MM.1S (cell line): Measurements from ENCODE around the gene ZNF280D.

Experiments used
- DNase-seq: peaks from one replicate; pipeline ENCODE4 v3.0.0-alpha.2; 2015
- H2AFZ ChIP-seq: fragments of 300-600 bp; sonication (generic); 2 replicates; pipeline ENCODE4 v1.6.0; 2016; ENCODE audit warnings: antibody characterized with exemption, low read length
- H3F3A ChIP-seq: fragments of 300-600 bp; sonication (generic); 2 replicates; pipeline ENCODE4 v1.6.1; 2016; ENCODE audit warnings: mild to moderate bottlenecking, antibody characterized with exemption, low read length, moderate library complexity, mixed read lengths; ENCODE audit not compliant: insufficient read depth
- H3K27ac ChIP-seq: fragments of 300-600 bp; sonication (generic); 2 replicates; pipeline ENCODE4 v1.5.1; 2016; ENCODE audit warnings: mild to moderate bottlenecking, low read length
- H3K27me3 ChIP-seq: fragments of 300-600 bp; sonication (generic); replicated peaks from 2 replicates; pipeline ENCODE4 v1.6.0; 2016; ENCODE audit warnings: low read length; ENCODE audit not compliant: insufficient read depth
- H3K36me3 ChIP-seq: fragments of 300-600 bp; sonication (generic); replicated peaks from 2 replicates; pipeline ENCODE4 v1.6.1; 2016; ENCODE audit warnings: mild to moderate bottlenecking, low read length, mixed read lengths; ENCODE audit not compliant: insufficient read depth
- H3K4me1 ChIP-seq: fragments of 300-600 bp; sonication (generic); 2 replicates; pipeline ENCODE4 v1.6.1; 2016; ENCODE audit warnings: low read length, mixed read lengths
- H3K4me2 ChIP-seq: fragments of 300-600 bp; sonication (generic); 2 replicates; pipeline ENCODE4 v1.6.0; 2016; ENCODE audit warnings: low read depth, low read length
- H3K4me3 ChIP-seq: fragments of 300-600 bp; sonication (generic); 2 replicates; pipeline ENCODE4 v1.5.1; 2016; ENCODE audit warnings: low read length, mixed read lengths
- H3K79me2 ChIP-seq: fragments of 300-600 bp; sonication (generic); 2 replicates; pipeline ENCODE4 v1.6.1; 2016; ENCODE audit warnings: mixed run types, low read length, mixed read lengths
- H3K9ac ChIP-seq: fragments of 300-600 bp; sonication (generic); 2 replicates; pipeline ENCODE4 v1.6.1; 2016; ENCODE audit warnings: low read length, mixed read lengths
- H3K9me2 ChIP-seq: fragments of 300-600 bp; sonication (generic); replicated peaks from 2 replicates; pipeline ENCODE4 v1.6.1; 2016; ENCODE audit warnings: mild to moderate bottlenecking, low read length, mixed read lengths; ENCODE audit not compliant: insufficient read depth
- H3K9me3 ChIP-seq: fragments of 300-600 bp; sonication (generic); replicated peaks from 2 replicates; pipeline ENCODE4 v1.6.1; 2016; ENCODE audit warnings: mild to moderate bottlenecking, low read length, mixed read lengths; ENCODE audit not compliant: insufficient read depth
- H4K20me1 ChIP-seq: fragments of 300-600 bp; sonication (generic); 2 replicates; pipeline ENCODE4 v1.6.1; 2016; ENCODE audit warnings: mild to moderate bottlenecking, low read length, moderate library complexity, mixed read lengths; ENCODE audit not compliant: insufficient read depth
- EZH2 ChIP-seq: fragments of 300-600 bp; sonication (generic); optimal IDR thresholded peaks from 2 replicates; pipeline ENCODE3; 2017; ENCODE audit warnings: low read depth, mild to moderate bottlenecking, antibody characterized with exemption, low read length, mixed read lengths
- EZH2phosphoT487 ChIP-seq: fragments of 300-600 bp; sonication (generic); IDR thresholded peaks from 2 replicates; pipeline ENCODE4 v1.6.1; 2018; ENCODE audit warnings: antibody characterized with exemption, low read length
- TF ChIP-seq, protein P1 (sequence below): fragments of 300-600 bp; sonication (generic); IDR thresholded peaks from 2 replicates; pipeline ENCODE4 v1.5.1; 2016; ENCODE audit warnings: antibody characterized with exemption, low read length, mixed read lengths

Gene ZNF280D

DNA sequence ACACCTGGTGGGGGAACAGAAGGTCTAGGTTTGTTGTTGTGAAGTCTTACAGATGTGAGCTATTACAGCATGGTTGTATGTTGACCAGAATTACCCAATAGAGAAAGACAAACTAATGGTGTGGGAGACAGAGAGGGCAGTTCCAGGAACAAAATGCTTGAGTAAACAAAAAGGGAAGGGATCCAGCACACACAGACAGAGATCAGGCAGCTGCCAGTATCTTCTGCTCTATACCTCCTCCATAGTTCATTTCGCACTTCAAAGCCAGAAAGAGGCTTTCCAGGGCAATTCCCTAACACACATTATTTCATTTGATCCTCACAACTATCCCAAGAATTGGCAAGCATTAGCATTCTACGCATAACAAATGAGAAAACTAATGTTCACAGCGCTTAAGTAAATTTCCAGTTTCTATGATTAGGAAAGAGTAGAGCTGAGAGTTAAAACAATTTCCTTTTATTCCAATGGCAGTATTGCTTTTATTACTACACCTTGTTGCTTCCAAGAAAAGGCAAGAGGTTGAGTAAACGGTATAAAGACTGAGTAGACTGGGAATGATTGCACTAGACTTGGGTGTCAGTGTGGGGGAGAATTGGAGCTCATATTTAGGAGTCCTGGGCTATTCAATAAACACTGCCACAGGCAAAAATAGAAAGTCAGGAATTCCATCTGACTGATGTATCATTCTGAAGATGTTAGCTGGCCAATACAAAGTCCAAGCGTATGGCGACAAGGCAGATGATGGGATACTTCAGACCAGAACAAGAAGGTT lies 39.7 kb upstream of the ZNF280D start:
- TF ChIP-seq EZH2phosphoT487, result no peak
- TF ChIP-seq, protein P1, sequence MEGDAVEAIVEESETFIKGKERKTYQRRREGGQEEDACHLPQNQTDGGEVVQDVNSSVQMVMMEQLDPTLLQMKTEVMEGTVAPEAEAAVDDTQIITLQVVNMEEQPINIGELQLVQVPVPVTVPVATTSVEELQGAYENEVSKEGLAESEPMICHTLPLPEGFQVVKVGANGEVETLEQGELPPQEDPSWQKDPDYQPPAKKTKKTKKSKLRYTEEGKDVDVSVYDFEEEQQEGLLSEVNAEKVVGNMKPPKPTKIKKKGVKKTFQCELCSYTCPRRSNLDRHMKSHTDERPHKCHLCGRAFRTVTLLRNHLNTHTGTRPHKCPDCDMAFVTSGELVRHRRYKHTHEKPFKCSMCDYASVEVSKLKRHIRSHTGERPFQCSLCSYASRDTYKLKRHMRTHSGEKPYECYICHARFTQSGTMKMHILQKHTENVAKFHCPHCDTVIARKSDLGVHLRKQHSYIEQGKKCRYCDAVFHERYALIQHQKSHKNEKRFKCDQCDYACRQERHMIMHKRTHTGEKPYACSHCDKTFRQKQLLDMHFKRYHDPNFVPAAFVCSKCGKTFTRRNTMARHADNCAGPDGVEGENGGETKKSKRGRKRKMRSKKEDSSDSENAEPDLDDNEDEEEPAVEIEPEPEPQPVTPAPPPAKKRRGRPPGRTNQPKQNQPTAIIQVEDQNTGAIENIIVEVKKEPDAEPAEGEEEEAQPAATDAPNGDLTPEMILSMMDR, result no peak
- no peak for TF ChIP-seq EZH2
- Histone ChIP-seq H3K9me3 (no peaks in the 10 kb centered on the region), H3K4me1 (peaks cover 12% of the 10 kb centered on the region), H4K20me1 (no peaks in the 10 kb centered on the region), H3K4me2 (no peak overlapping the region), H3K4me3 (no peak overlapping the region), H3K36me3 (no peaks in the 10 kb centered on the region), H3K27ac (no peak overlapping the region), H2AFZ (no peak overlapping the region), H3K79me2 (no peaks in the 10 kb centered on the region), H3F3A (peaks cover 4% of the 10 kb centered on the region; the same call in 1 of the 2 replicates), H3K27me3 (no peaks in the 10 kb centered on the region), H3K9ac (no peak overlapping the region), H3K9me2 (no peaks in the 10 kb centered on the region)
- DNase-seq, result no peak

DNA sequence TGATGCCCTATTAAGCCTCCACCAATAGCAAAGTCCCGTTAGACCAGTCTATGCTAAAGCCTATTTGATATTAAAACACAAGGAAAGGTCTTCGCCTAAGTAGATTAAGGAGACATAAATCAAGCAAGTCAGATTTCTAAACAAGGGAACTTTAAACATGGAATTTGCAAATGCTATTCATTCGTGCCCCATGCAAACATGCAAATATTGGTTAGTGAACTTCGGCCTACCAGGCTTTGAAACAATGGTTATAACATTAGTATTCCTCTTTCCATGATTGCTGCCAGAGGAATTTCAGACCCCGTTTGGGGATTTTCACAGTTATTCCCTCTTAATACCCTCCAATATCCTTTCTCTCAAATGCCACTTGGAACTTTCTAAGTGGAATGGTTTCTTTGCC lies 36.9 kb upstream of the ZNF280D start:
- Histone ChIP-seq H3K27ac (no peak overlapping the region), H3K4me2 (no peak overlapping the region), H3K36me3 (no peaks in the 10 kb centered on the region), H4K20me1 (no peaks in the 10 kb centered on the region), H2AFZ (no peak overlapping the region), H3K4me3 (no peak overlapping the region), H3K4me1 (peaks cover 9% of the 10 kb centered on the region), H3K9me3 (no peaks in the 10 kb centered on the region), H3K79me2 (no peaks in the 10 kb centered on the region), H3K9me2 (no peaks in the 10 kb centered on the region), H3K27me3 (no peaks in the 10 kb centered on the region), H3F3A (no peaks in the 10 kb centered on the region), H3K9ac (no peak overlapping the region)
- DNase-seq, result no peak
- no peak for TF ChIP-seq EZH2
- TF ChIP-seq, protein P1, result no peak
- no peak for TF ChIP-seq EZH2phosphoT487

DNA sequence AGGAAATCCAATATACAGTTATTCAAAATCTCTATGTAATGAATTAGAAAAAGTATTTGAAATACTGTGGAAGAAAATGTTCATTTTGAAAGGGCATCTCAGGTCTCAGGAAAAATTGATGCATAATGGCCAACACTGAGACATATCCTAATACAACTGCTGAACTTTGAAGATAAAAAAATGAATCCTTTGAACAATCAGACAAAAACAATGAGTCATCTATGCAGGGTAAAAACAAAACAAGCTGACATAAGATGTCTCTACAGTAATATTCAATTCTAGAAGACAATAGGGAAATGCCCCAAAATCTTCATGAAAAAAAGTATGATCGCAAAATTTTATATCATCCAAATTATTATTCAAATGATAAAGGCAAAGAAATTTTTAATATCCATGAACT lies 34.0 kb upstream of the ZNF280D start:
- Histone ChIP-seq H3K4me1 (peaks cover 13% of the 10 kb centered on the region), H3K9ac (no peak overlapping the region), H3F3A (no peaks in the 10 kb centered on the region), H3K4me3 (no peak overlapping the region), H3K9me2 (no peaks in the 10 kb centered on the region), H3K27ac (no peak overlapping the region), H3K9me3 (no peaks in the 10 kb centered on the region), H3K79me2 (no peaks in the 10 kb centered on the region), H3K36me3 (no peaks in the 10 kb centered on the region), H4K20me1 (no peaks in the 10 kb centered on the region), H3K27me3 (no peaks in the 10 kb centered on the region), H2AFZ (no peak overlapping the region), H3K4me2 (no peak overlapping the region)
- no peak for DNase-seq
- TF ChIP-seq, protein P1, result no peak
- TF ChIP-seq EZH2phosphoT487 (no peak), EZH2 (no peak)
